ENCODE measurements around the gene SLC35A5. TPM values are rescaled to one million over a fixed set of nuclear protein-coding genes. Genes with fewer than 3 reads are reported as not detected.

Gene SLC35A5
- total RNA-seq, 2 experiments from 2014 or later: 14.7 to 15.3 TPM

GRCh38 chr3:112607863-112608262 lies 46.0 kb downstream of the SLC35A5 start:
- no peak overlapping the region for H3K27ac Mint-ChIP-seq
- DNase-seq (no peak), ATAC-seq (no peak)
- intact Hi-C loops (cut with micrococcal nuclease): no loop called here
- ChIA-PET CTCF (interaction anchor here (0.7 to 1.1 kb wide), 4 partner anchors 9 to 127 kb away, joined by 3 to 4 read pairs (median 3); no protein-coding TSS in a partner anchor), POLR2A (no interaction called here)
- H3K9me3 Mint-ChIP-seq: no peaks in the 10 kb centered on the region
- no peak overlapping the region for H3K4me3 Mint-ChIP-seq
- peaks cover 2% of the 10 kb centered on the region for H3K27me3 Mint-ChIP-seq
- H3K36me3 Mint-ChIP-seq (ENCODE audit: low read depth): no peaks in the 10 kb centered on the region
- H3K4me1 Mint-ChIP-seq (ENCODE audit: low read depth): peaks cover 8% of the 10 kb centered on the region
- TF ChIP-seq CTCF (IDR thresholded peaks at IDR 0.05): no peak

GRCh38 chr3:112610121-112610520 lies 48.3 kb downstream of the SLC35A5 start:
- intact Hi-C loops (cut with micrococcal nuclease): no loop called here
- POLR2A ChIA-PET: no interaction called here
- TF ChIP-seq CTCF (IDR thresholded peaks at IDR 0.05): no peak
- no peak for ATAC-seq
- Mint-ChIP-seq H3K27me3 (peaks cover 2% of the 10 kb centered on the region), H3K27ac (no peak overlapping the region), H3K36me3 (ENCODE audit: low read depth) (no peaks in the 10 kb centered on the region), H3K4me3 (no peak overlapping the region), H3K9me3 (no peaks in the 10 kb centered on the region), H3K4me1 (ENCODE audit: low read depth) (peaks cover 3% of the 10 kb centered on the region)
- no peak for DNase-seq
- CTCF ChIA-PET: no interaction called here

- H3K4me1 Mint-ChIP-seq (ENCODE audit: low read depth): no peaks in the 10 kb centered on the region
- H3K27ac Mint-ChIP-seq: no peak overlapping the region
- no peaks in the 10 kb centered on the region for H3K9me3 Mint-ChIP-seq
- DNase-seq: no peak
- CTCF ChIA-PET: interaction anchor here (0.8 to 2.3 kb wide), 5 partner anchors 12 to 423 kb away, joined by 3 to 5 read pairs (median 3); no protein-coding TSS in a partner anchor
- H3K27me3 Mint-ChIP-seq: peaks cover 2% of the 10 kb centered on the region
- H3K36me3 Mint-ChIP-seq (ENCODE audit: low read depth): no peaks in the 10 kb centered on the region
- POLR2A ChIA-PET: interaction anchor here (1.6 kb wide), 1 partner anchor 15 kb away, joined by 5 read pairs; no protein-coding TSS in a partner anchor
- no peak for TF ChIP-seq CTCF (IDR thresholded peaks at IDR 0.05)
- H3K4me3 Mint-ChIP-seq: no peak overlapping the region
- intact Hi-C loops (cut with micrococcal nuclease): no loop called here
- no peak for ATAC-seq
Observed at GRCh38 chr3:112611752-112612515, 50.1 kb downstream of the SLC35A5 start.

- no peak overlapping the region for H3K27ac Mint-ChIP-seq
- no peaks in the 10 kb centered on the region for H3K36me3 Mint-ChIP-seq (ENCODE audit: low read depth)
- H3K4me3 Mint-ChIP-seq: no peak overlapping the region
- DNase-seq (no peak), ATAC-seq (no peak)
- no peaks in the 10 kb centered on the region for H3K9me3 Mint-ChIP-seq
- no peaks in the 10 kb centered on the region for H3K4me1 Mint-ChIP-seq (ENCODE audit: low read depth)
- H3K27me3 Mint-ChIP-seq: peaks cover 2% of the 10 kb centered on the region
- intact Hi-C loops (cut with micrococcal nuclease): no loop called here
- TF ChIP-seq CTCF (IDR thresholded peaks at IDR 0.05): no peak
- ChIA-PET CTCF (interaction anchor here (1.3 kb wide), 1 partner anchor 8 kb away, joined by 3 read pairs; no protein-coding TSS in a partner anchor), POLR2A (no interaction called here)
Observed at GRCh38 chr3:112615989-112616731, 54.3 kb downstream of the SLC35A5 start.

- Mint-ChIP-seq H3K27me3 (peaks cover 2% of the 10 kb centered on the region), H3K4me3 (no peak overlapping the region), H3K4me1 (ENCODE audit: low read depth) (no peaks in the 10 kb centered on the region), H3K9me3 (no peaks in the 10 kb centered on the region), H3K27ac (no peak overlapping the region), H3K36me3 (ENCODE audit: low read depth) (no peaks in the 10 kb centered on the region)
- DNase-seq (no peak), ATAC-seq (no peak)
- CTCF ChIA-PET: interaction anchor here (1.3 kb wide), 1 partner anchor 9 kb away, joined by 3 read pairs; no protein-coding TSS in a partner anchor
- TF ChIP-seq CTCF (IDR thresholded peaks at IDR 0.05): no peak
- intact Hi-C loops (cut with micrococcal nuclease): no loop called here
- POLR2A ChIA-PET: no interaction called here
Observed at GRCh38 chr3:112617285-112617684, 55.4 kb downstream of the SLC35A5 start.

Data from activated CD8-positive, alpha-beta T cell treated with anti-CD3 and anti-CD28 coated beads for 36 hours (primary cell).